Kidney glomerular epithelial cell (primary cell): ENCODE measurements around the gene NLRP6.
A peak's percentile ranks its signal among the peaks of the same experiment; 100 is the strongest.
"Not testable (repeated sequence)": the region's sequence is repeated elsewhere in the genome, so short reads cannot be mapped to it uniquely, and the experiment has no call there.

Source experiments
- DNase-seq: peaks from one replicate; lab custom pipeline; 2025; lab: John Stamatoyannopoulos, UW

NLRP6 gene

DNA sequence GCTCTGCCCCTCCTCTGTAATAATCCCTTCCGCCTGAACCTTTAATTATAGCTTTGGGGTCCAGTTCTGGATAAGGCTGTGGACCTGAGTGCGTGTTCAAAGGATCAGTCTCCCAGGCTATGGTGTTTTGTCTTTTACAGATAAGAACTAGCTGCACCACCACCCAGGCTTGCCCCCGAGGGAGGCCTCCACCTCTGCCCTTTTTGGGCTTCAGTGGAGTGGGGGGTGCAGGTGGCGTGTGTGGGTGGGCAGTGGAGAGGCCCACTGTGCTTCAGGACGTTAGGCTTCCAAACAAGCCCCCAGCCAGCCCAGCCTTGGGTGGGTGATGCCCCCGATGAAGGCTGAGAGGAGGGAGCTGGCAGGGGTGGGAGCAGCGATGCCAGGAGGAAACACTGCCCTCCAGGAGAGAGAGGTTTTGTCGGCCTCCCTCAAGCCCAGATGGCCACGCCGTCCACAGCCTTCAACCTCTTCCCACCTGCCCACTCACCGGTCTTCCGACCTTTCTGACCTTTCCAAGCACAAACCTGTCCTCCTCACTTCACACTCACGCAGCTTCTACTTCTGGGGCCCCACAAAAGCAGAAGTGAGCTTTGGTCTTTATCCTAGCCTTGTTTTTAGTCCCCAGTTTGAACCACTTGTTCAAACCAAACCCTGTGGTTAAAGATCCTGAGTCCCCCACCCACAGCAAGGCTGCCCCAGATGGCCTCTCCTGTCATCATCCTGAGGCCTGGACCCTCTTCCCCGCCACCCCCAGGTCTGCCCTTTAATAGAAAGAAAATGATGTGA lies 21.1 kb upstream of the NLRP6 start:
- DNase-seq = no peak

DNA sequence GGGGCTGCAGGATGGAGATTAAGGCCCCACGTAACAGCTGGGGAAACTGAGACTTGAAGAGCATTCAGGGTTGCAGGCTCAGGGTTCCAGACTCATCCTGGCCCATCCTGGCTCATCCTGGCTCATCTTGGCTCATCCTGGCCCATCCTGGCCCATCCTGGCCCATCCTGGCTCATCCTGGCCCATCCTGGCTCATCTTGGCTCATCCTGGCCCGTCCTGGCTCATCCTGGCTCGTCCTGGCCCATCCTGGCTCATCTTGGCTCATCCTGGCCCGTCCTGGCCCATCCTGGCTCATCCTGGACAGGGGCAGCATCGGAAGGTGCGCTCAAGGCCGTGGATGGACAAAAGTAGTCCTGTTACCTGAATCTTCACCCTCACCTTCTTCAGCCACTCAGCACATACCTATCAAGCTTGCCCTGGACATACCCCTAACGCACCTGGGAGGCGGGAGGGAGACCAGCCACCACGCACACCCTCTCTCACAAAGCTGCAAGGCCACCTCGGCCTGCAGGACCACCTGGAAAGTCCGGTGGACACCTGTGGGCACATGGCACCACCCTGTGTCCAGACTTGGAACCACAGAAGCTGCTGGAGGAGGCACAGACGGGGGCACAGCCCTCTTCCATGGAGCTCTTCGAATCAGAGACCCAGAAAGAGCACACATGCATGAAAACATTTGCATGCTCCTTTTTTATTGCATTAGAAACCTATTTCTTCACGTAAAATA lies 20.3 kb upstream of the NLRP6 start:
- DNase-seq = no peak

DNA sequence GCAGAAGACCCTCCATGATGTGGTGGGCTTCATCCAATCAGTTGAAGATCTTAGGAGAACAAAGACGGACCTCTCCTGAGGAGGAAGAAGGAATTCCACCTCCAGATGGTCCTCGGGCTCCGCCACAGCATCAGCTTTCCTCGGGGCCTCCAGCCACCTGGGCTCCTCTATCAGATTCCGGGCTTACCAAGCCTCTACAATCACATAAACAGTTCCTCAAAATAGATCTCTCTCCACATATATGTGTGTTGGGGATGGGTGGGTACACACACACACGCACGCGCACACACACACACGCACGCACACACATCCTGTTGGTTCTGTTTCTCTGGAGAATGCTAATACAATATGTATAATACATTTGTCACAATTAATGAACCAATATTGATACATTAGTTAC lies 18.8 kb upstream of the NLRP6 start:
- DNase-seq = no peak

DNA sequence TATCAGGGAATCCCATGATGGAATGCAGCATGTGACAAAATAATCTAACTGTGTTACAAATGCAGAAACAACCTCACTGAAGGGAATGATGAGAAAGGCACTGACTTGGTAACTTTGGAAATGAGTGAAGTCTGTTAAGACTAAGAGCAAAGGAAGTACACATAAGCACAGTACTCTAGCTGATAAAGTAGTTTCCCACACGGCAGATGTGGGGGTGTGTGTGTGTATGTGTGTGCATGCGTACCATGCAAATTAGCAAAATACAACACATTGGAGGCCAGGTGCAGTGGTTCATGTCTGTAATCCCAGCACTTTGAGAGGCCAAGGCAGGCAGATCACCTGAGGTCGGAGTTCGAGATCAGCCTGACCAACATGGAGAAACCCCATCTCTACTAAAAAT lies 16.6 kb upstream of the NLRP6 start:
- DNase-seq = no peak

DNA sequence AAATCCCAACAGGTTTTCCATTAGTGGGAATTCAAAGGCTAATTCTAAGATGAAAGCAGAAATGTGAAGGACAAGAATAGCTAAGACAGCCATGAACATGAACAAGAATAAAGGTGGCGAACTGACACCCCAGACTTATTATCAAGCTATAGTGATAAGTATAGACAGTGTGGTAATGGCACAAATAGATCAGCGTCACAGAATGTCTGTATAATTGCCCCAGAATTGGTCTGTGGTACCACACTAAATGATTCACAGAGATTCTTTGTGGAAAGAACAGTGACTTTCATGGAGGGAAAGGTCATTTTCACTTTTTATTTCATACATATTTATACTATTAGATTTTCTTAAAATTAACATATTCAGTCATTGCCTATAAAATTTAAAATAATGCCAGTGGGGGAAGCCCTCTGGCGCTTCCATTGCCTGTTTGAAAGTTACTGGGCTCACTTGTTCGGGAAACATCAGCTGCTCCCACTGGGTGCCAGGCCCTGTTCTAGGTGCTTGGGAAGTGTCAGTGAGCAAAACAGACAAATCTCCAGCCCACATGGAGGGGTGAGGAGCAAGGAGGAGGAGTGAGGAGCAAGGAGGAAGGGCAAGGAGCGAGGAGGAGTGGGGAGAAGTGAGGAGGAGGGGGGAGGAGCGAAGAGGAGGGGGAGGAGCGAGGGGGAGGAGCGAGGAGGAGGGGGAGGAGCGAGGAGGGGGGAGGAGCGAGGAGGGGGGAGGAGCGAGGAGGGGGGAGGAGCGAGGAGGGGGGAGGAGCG lies 11.3 kb upstream of the NLRP6 start:
- DNase-seq = no peak

DNA sequence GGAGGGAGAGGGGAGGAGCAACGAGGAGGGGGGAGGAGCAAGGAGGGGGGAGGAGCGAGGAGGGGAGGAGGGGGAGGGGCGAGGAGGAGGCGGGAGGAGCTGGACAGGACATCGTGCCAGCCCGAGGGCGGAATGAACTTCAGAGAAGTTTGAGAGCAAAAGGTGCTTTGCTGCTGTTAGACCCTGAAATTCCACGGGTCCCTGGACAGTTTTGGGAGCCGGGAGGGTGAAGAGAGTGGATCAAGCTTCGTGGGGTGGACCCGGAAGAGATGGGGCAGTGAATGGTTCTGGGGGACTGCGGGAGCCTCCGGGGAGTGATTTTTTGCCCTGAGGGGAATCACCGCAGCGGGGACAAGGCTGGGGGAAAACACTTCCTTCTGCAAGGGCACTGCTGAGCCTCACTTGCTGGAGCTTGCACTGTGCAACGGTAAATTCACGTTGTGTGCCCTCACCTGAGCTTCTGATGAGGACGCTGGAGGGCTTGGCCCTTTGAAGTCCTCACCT lies 10.7 kb upstream of the NLRP6 start:
- DNase-seq = no peak

DNA sequence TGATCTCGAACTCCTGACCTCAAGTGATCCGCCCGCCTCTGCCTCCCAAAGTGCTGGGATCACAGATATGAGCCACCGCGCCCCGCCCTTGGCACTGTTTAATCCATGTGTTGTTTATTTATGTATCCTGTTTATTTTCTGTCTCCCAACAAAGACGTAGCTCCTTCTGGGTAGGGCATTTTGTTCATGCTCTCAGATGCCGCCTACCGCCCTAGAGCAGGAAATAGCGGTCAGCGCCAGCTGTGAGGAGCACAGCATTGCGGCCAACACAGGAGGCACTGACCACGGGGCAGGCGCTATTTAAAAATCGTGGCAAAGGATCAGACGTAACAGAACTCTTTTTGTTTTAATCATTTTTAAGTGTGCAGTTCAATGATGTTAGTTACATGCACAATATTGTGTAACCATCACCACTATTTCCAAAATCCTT lies 9.5 kb upstream of the NLRP6 start:
- DNase-seq = not testable (repeated sequence)

DNA sequence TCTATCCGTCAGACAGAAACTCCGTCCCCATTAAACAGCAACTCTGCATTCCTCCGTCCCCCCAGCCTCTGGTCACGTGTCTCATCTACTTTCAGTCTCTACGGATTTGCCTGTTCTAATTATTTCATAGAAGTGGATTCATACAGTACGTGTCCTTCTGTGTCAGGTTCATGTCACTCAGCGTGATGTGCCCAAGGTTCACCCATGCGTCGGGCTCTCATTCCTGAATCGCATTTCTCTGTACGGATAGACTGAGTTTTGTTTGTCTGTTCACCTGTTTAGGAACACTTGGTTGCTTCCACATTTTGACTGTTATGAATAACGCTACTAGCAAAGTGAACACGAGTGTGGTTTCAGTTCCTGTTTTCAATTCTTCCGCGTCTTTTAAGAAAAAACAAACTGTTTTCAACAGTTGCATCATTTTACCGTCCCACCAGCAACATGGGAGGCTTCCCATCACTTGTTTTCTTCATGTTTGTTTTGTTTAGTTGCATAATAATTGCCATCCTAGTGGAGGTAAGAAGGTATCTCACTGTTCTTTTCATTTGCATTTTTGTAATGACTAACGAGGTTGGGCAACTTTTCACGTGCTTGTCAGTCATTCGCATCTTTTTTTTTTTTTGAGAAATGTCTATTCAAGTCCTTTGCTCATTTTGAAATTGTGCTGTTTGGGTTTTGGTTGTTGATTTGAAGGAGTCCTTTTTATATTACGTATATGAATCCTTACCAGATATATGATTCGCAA lies 8.9 kb upstream of the NLRP6 start:
- DNase-seq = no peak

DNA sequence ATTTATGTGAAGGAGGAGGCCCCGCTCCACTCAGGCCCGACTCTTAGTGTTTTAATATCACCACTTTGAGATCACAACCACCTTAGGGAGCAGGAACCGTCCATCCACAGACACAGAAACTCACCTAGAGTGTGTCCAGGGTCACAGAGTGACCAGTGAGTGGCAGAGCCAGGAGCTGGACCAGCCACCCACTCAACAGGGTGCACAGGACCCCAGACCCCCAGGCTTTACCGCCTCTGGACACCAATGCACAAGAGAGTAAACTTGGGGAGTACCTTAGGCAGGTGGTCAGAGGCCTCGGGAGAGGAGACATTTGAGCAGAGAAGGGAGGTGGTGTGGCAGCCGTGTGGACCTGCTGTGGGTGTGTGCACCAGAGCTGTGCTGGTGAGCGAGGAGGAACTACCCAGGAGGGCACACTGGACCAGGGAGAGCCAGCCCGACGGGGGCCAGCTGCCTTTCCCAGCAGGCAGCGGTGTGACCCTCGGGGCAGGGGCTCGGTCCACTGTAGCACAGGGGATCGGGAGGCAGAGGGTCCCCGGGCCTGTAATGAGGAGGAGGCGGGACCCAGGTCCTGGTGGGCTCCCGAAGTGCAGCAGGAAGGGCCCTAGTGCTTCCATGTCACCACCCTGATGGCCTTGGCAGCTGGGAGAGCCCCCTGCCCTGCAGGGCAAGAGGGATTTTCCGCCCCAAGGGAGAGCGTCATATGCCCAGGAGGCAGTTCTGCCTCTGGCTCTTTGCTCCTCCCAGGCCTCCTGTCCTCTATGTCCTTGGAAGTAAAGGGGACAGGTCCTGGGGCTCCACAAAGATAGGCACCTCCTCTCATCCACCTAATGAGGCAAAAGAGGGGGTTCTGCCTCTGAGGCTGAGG lies 7.5 kb upstream of the NLRP6 start:
- no peak for DNase-seq

DNA sequence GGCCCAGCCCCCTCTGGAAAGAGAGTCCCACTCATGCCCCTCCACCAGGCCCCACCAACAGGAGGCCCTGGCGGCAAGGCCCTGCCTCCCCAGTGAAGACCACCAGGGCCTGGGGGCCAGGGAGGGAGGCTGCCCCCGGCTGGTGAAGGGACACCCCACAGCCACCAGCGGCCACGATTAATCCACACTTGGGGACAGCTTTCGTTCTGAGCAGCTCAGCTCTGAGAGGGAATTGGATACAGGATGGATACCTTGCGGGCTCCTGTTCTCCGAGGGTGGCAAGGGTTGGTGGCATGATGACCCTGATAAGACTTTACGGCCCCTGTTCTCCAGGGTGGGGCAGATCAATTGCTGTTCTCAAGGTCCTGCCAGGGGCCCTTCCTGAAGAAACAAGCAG lies 6.9 kb upstream of the NLRP6 start:
- no peak for DNase-seq

DNA sequence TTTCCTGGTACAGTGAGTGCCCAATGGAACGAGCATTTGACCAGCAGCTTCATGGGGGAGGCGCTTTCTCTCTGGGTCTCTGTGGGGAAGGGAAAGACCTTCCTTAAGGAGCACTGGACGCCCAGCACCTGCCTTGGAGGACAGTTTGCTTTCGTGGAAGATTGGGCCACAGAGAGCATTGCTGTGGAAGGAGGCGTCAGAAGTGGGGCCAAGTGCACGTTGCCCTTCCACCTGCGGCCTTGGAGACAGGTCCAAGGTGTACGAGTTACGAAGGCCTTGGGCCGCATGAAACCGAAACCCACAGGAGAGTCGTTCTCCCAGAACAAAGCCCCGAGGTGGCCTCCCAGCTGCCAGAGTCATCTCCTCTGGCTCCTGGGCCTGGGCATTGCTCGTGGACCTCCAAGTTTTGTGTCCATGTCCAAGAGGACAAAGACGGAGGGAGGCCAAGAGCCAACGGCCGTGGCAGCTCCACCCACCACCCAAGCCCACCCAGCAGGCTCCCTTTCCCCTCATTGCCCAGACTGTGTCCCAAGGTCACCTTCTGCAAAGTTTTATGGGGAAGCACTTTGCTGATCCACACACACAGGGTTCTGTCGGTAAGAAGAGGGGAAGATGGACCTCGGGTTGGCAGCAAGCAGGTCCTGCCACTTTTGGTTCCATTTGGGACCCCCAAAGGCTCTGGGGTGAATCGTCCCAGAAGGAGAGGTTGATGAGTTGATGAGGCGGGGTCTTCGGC lies 5.8 kb upstream of the NLRP6 start:
- no peak for DNase-seq

DNA sequence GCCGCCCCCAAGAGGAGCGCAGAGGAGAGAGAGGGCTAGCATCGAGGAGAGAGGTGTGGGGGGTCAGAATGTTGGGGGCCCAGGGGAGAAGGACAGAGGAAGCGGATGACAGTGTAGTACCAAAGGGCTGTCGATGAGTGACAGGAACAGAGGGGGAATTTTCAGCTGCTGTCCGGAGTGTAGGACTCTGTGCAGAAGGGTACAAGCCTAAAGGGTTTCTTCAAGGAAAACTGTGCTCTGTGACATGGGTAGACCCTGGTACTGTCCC lies 5.3 kb upstream of the NLRP6 start:
- DNase-seq = no peak

DNA sequence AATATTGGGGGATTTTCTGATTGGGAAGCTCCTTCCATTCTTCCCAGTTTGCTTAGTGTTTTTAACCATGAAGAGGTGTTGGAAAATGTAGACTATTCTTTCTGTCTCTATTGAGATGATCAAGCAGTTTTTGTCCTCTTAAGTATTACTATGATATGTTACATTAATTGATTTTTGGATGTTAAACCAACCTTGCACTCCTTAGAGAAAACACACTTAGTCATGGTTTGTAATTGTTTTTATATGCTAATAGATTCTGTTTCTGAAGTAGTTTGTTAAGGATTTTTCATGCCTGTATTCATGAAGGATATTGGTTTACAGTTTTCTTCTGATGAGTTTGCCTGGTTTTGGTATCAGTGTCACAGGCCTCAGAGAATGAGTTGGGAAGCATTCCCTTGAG lies 2.0 kb upstream of the NLRP6 start:
- DNase-seq = no peak

DNA sequence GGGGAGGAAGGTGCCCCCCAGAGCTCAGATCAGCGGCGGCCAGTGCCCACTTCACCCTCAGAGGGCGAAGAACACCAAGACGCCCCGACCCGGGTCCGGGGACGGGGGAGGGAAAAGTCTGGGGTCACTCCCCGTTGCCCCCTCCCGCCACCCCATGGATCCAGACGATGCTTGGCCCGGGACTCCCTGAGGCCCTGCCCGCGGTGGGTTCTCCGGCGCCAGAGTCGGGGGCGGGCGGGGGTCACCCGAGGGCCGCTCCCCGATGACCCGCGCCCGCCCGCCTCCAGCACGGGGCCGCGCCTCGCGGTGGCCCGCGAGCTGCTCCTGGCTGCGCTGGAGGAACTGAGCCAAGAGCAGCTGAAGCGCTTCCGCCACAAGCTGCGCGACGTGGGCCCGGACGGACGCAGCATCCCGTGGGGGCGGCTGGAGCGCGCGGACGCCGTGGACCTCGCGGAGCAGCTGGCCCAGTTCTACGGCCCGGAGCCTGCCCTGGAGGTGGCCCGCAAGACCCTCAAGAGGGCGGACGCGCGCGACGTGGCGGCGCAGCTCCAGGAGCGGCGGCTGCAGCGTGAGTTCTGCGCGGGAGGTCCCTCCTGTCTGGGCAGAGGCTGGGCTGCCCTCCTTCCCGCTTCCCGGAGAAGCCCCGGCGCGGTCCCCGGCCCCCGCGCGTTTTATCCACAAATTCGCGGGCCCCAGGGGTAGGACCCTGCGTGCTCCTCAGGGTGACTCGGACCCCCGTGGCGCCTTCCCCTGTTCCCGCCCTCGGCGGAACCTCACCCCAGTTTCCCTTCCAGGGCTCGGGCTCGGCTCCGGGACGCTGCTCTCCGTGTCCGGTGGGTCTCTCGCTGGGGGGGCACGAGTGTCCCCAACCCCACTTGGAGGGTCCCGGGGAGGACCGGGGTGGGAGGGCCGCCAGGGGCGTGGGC lies 1.1 kb downstream of the NLRP6 start:
- no peak for DNase-seq

DNA sequence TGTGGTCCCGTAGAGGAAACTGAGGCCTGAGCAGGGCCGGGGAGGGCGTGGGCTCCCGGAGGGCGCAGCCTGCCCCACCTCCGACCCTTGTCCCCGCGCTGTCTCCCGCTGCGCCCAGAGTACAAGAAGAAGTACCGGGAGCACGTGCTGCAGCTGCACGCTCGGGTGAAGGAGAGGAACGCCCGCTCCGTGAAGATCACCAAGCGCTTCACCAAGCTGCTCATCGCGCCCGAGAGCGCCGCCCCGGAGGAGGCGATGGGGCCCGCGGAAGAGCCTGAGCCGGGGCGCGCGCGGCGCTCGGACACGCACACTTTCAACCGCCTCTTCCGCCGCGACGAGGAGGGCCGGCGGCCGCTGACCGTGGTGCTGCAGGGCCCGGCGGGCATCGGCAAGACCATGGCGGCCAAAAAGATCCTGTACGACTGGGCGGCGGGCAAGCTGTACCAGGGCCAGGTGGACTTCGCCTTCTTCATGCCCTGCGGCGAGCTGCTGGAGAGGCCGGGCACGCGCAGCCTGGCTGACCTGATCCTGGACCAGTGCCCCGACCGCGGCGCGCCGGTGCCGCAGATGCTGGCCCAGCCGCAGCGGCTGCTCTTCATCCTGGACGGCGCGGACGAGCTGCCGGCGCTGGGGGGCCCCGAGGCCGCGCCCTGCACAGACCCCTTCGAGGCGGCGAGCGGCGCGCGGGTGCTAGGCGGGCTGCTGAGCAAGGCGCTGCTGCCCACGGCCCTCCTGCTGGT lies 1.9 kb downstream of the NLRP6 start:
- peak; percentile 17 for DNase-seq

DNA sequence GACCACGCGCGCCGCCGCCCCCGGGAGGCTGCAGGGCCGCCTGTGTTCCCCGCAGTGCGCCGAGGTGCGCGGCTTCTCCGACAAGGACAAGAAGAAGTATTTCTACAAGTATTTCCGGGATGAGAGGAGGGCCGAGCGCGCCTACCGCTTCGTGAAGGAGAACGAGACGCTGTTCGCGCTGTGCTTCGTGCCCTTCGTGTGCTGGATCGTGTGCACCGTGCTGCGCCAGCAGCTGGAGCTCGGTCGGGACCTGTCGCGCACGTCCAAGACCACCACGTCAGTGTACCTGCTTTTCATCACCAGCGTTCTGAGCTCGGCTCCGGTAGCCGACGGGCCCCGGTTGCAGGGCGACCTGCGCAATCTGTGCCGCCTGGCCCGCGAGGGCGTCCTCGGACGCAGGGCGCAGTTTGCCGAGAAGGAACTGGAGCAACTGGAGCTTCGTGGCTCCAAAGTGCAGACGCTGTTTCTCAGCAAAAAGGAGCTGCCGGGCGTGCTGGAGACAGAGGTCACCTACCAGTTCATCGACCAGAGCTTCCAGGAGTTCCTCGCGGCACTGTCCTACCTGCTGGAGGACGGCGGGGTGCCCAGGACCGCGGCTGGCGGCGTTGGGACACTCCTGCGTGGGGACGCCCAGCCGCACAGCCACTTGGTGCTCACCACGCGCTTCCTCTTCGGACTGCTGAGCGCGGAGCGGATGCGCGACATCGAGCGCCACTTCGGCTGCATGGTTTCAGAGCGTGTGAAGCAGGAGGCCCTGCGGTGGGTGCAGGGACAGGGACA lies 2.7 kb downstream of the NLRP6 start:
- DNase-seq = no peak

DNA sequence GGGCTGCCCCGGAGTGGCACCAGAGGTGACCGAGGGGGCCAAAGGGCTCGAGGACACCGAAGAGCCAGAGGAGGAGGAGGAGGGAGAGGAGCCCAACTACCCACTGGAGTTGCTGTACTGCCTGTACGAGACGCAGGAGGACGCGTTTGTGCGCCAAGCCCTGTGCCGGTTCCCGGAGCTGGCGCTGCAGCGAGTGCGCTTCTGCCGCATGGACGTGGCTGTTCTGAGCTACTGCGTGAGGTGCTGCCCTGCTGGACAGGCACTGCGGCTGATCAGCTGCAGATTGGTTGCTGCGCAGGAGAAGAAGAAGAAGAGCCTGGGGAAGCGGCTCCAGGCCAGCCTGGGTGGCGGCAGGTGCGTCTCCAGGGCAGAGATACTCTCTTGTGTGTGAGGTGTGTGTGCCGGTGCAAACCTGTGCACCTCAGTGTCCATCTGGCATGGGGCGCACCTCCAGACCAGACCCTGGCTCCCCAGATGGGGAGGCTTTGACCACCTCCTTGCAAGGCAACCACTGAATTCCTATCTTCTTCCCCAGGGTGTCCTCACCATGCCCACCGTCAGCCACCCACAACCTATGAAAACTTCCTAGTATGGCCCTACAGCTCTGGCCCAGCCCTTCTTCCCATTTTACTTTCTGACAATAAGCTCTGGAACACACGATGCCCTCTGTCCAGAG lies 3.4 kb downstream of the NLRP6 start:
- DNase-seq = no peak
